K562 (cell line): ENCODE data around the gene CRYGA. TPM values are rescaled to one million over a fixed set of nuclear protein-coding genes. Genes with fewer than 3 reads are reported as not detected.

Source experiments
- ATAC-seq: fragments of 200-7000 bp; cut with Tn5 transposase; 3 replicates; pipeline ENCODE4 v1.9.1; 2020; ENCODE audit warnings: moderate library complexity
- BruUV-seq: library from RNA; stranded (reverse); fragments of 400-500 nt; replicated peaks from 2 replicates; lab custom pipeline; 2021; lab: Mats Ljungman, UMichigan
- CTCF ChIA-PET: fragments of 300-600 bp; formaldehyde crosslinking; extraction: SDS; loops from one replicate; lab custom pipeline; 2021; ENCODE audit warnings: low intra/inter-chr PET ratio; lab: Yijun Ruan, JAX
- POLR2A ChIA-PET: fragments of 300-600, 350-650 bp; sonication (Branson Sonifier 250); formaldehyde crosslinking; extraction: SDS; loops from one replicate; lab custom pipeline; 2021; ENCODE audit warnings: antibody characterized with exemption, inconsistent platforms; lab: Yijun Ruan, JAX
- DNase-seq, 4 experiments: peaks; one replicate each; pipeline versions ENCODE4 v3.0.0 to v3.0.0-alpha.2; 2011 to 2018; ENCODE audit warnings: low spot score in 3 of 4, mixed read lengths in 3 of 4; ENCODE audit errors: extremely low read depth in 1 of 4
- FAIRE-seq: peaks from 2 replicates; lab custom pipeline; 2011; peaks lifted over from hg19 to GRCh38; lab: Jason Lieb, UNC
- H2AFZ ChIP-seq: 2 replicates; pipeline ENCODE4 v1.6.0; 2011; ENCODE audit warnings: low read depth, low read length, control low read depth, inconsistent platforms
- H3K27ac ChIP-seq: fragments of 200-600 bp; 3 replicates; pipeline ENCODE4 v1.8.0; 2011; ENCODE audit warnings: low read depth, mild to moderate bottlenecking, control low read depth, inconsistent platforms, low read length, moderate library complexity, mixed read lengths; ENCODE audit errors: extremely low read depth
- H3K27me3 ChIP-seq, 2 experiments: fragments of 300-600 bp in 1 of 2; 2 replicates in 1 of 2; 3 replicates in 1 of 2; pipeline versions ENCODE4 v1.6.0 to v1.8.0; 2011; ENCODE audit warnings: inconsistent platforms in 2 of 2, low read length in 2 of 2, mild to moderate bottlenecking in 1 of 2, mixed read lengths in 1 of 2, moderate library complexity in 1 of 2; ENCODE audit not compliant: control insufficient read depth in 2 of 2, insufficient read depth in 2 of 2
- H3K36me3 ChIP-seq: fragments of 300-600 bp; 3 replicates; pipeline ENCODE4 v1.8.0; 2011; ENCODE audit warnings: mild to moderate bottlenecking, low read length, inconsistent platforms; ENCODE audit not compliant: control insufficient read depth, insufficient read depth
- H3K4me1 ChIP-seq, 2 experiments: fragments of 200-600 bp in 1 of 2; replicated peaks in 1 of 2; 2 replicates in 1 of 2; 3 replicates in 1 of 2; pipeline versions ENCODE4 v1.5.1 to v1.8.0; 2011; ENCODE audit warnings: inconsistent platforms in 2 of 2, low read length in 2 of 2, mild to moderate bottlenecking in 1 of 2, mixed read lengths in 1 of 2, moderate library complexity in 1 of 2; ENCODE audit not compliant: control insufficient read depth in 2 of 2, insufficient read depth in 2 of 2
- H3K4me2 ChIP-seq: 2 replicates; pipeline ENCODE4 v1.6.1; 2011; ENCODE audit warnings: low read length, control low read depth, inconsistent platforms, mixed read lengths; ENCODE audit not compliant: insufficient read depth
- H3K4me3 ChIP-seq: fragments of 200-600 bp; sonication (generic), shearing (Covaris generic); 2 replicates; pipeline ENCODE4 v1.5.1; 2016; ENCODE audit warnings: control low read depth, inconsistent platforms
- H3K79me2 ChIP-seq: fragments of 200-600 bp; 3 replicates; pipeline ENCODE4 v1.8.0; 2011; ENCODE audit warnings: low read length, inconsistent platforms; ENCODE audit not compliant: control insufficient read depth, insufficient read depth
- H3K9ac ChIP-seq, 2 experiments: 2 replicates each; pipeline versions ENCODE4 v1.6.0 to v1.6.1; 2011; ENCODE audit warnings: low read depth in 2 of 2, low read length in 2 of 2, control low read depth in 1 of 2, inconsistent platforms in 1 of 2, mild to moderate bottlenecking in 1 of 2, mixed read lengths in 1 of 2; ENCODE audit not compliant: insufficient read depth in 1 of 2
- H3K9me1 ChIP-seq: one replicate; pipeline ENCODE4 v1.6.0; 2011; ENCODE audit warnings: inconsistent platforms, mild to moderate bottlenecking, low read length, moderate library complexity; ENCODE audit not compliant: control insufficient read depth, insufficient read depth
- H3K9me3 ChIP-seq: replicated peaks from 2 replicates; pipeline ENCODE4 v1.5.1; 2011; ENCODE audit warnings: low read depth, low read length, inconsistent platforms; ENCODE audit not compliant: control insufficient read depth, insufficient read depth
- H4K20me1 ChIP-seq: replicated peaks from 2 replicates; pipeline ENCODE4 v1.6.1; 2011; ENCODE audit warnings: low read length, inconsistent platforms, mixed read lengths; ENCODE audit not compliant: control insufficient read depth, insufficient read depth
- HSF4 ChIP-seq: fragments of 250-450 bp; sonication (Bioruptor Pico); IDR thresholded peaks from 2 replicates; pipeline ENCODE4 v2.1.2; 2022; ENCODE audit warnings: mild to moderate bottlenecking, moderate library complexity, borderline replicate concordance
- LARP7 ChIP-seq: fragments of 450-650 bp; IDR thresholded peaks from 2 replicates; pipeline ENCODE4 v1.6.1; 2016
- TCF7L2 ChIP-seq: fragments of 150-350 bp; IDR thresholded peaks from 2 replicates; pipeline ENCODE4 v1.6.1; 2016; ENCODE audit warnings: low read depth, mild to moderate bottlenecking, low read length, moderate library complexity
- ZNF263 ChIP-seq: sonication (generic); formaldehyde crosslinking; IDR thresholded peaks from 2 replicates; pipeline ENCODE4 v1.8.0; 2022; ENCODE audit warnings: mild to moderate bottlenecking, missing genetic modification reagents, borderline replicate concordance
- whole genome bisulfite sequencing: fragments of 100-300 bp; shearing (Covaris generic); methylation state at CpG from one replicate; pipeline ENCODE4 v1.1.6; 2016; ENCODE audit warnings: low coverage, mixed read lengths; ENCODE audit not compliant: insufficient coverage; ENCODE audit errors: missing lambda C conversion rate; 5-methylcytosine and 5-hydroxymethylcytosine counted together
- in situ Hi-C: fragments of 300-500 bp; cut with MboI; formaldehyde crosslinking; loops from 4 replicates; pipeline ENCODE4 v1.15.0; 2018; ENCODE audit warnings: inconsistent platforms, mixed read lengths
- intact Hi-C: fragments of 100-400 bp; cut with micrococcal nuclease; formaldehyde crosslinking; loops from 2 replicates; pipeline ENCODE4 v1.14.2; 2022
- polyA plus RNA-seq, 8 experiments: library from polyadenylated mRNA; depleted of rRNA in 4 of 8; stranded (reverse) in 5 of 8; unstranded in 3 of 8; fragments of >200 nt; fragmentation: Nextera tagmentation in 2 of 8; fragmentation: Illumina TruSeq in 1 of 8; extraction: Ambion mirVana in 2 of 8; extraction: Trizol in 1 of 8; gene quantifications; 2 replicates each; pipeline versions ENCODE4 v1.2.1 to v1.2.3, GENCODE V29; 2011 to 2014; ENCODE audit warnings: inconsistent platforms in 1 of 8, missing spikeins in 1 of 8
- total RNA-seq, 7 experiments: library from RNA; depleted of rRNA in 6 of 7; stranded (reverse); fragments of >200 nt in 6 of 7; fragmentation: Illumina TruSeq in 2 of 7; extraction: Trizol in 2 of 7; gene quantifications; 2 replicates each; pipeline versions ENCODE4 v1.2.1 to v1.2.3, GENCODE V29; 2011 to 2021; ENCODE audit warnings: low replicate concordance in 1 of 7
- TF ChIP-seq, protein P1 (sequence below), 2 experiments: fragments of 450-650 bp; IDR thresholded peaks; 2 replicates each; pipeline ENCODE4 v1.6.1; 2016
- TF ChIP-seq, protein P2 (sequence below): fragments of 450-650 bp; formaldehyde crosslinking; IDR thresholded peaks from 2 replicates; pipeline ENCODE4 v1.4.0; 2020; ENCODE audit warnings: mild to moderate bottlenecking, moderate library complexity
- TF ChIP-seq, protein P3 (sequence below): fragments of 250-450 bp; sonication (Bioruptor Pico); IDR thresholded peaks from 2 replicates; pipeline ENCODE4 v1.4.0; 2020; ENCODE audit warnings: mild to moderate bottlenecking, moderate library complexity
- TF ChIP-seq, protein P4 (sequence below): sonication (generic); formaldehyde crosslinking; IDR thresholded peaks from 2 replicates; pipeline ENCODE4 v1.8.0; 2023; ENCODE audit warnings: mild to moderate bottlenecking, missing genetic modification reagents
- TF ChIP-seq, protein P5 (sequence below): fragments of 250-450 bp; sonication (Bioruptor Pico); IDR thresholded peaks from 2 replicates; pipeline ENCODE4 v1.4.0; 2020; ENCODE audit warnings: mild to moderate bottlenecking, moderate library complexity, borderline replicate concordance

CRYGA gene
- total and polyA plus RNA-seq, 9 of the 15 experiments (the other 6 are each of a cell fraction or from before 2014, with no cell fraction given): not detected

DNA sequence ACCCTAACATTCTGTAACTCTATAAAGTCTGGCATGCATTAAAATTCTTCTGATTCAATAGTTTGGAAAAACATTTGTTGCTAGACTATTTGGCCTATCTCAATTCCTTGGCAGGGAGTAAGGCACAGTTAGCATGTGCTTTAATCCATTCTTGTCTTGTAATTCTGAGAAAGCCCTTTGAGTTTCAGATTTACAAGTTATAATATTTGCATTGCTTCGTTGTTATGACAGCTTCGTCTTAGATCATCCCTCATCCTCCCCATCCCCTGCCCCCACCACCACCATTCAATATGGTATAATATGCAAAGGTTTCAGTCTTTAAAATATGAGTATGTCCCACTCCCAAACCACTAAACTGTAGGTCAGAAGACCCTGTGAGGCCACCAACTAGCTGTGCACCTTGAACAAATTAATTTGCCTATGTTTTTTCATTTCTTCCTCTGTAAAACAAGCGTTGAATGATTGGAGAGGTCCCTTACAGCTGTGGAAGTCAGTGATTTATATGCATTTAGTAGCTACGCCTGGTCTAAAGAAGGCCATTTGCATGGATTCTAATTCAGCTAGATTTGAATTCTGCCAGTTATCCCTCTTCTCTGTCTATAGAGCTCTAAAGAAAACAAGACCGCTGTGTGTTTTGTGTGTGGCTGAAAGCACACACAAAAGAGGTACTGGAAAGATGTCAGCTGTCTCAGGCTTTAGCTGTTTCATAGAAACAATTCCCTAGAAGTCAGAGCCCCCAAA, 25.9 kb upstream of the CRYGA start:
- Histone ChIP-seq H3K36me3 (no peaks in the 10 kb centered on the region), H3K27ac (no peak overlapping the region), H3K9ac (no peak overlapping the region), H4K20me1 (no peaks in the 10 kb centered on the region), H2AFZ (no peak overlapping the region), H3K4me3 (no peak overlapping the region), H3K27me3 (no peaks in the 10 kb centered on the region), H3K9me1 (no peaks in the 10 kb centered on the region), H3K9me3 (no peaks in the 10 kb centered on the region), H3K4me2 (no peak overlapping the region), H3K79me2 (no peaks in the 10 kb centered on the region), H3K4me1 (no peaks in the 10 kb centered on the region)
- ATAC-seq: no peak
- BruUV-seq: no TSS peak
- in situ Hi-C loops (no loop called here), intact Hi-C loops (no loop called here)
- CTCF ChIA-PET: no interaction called here
- POLR2A ChIA-PET: no interaction called here
- no peak for FAIRE-seq
- WGBS: 22% methylated on average over 5 of the region's 5 CpGs
- no peak for DNase-seq
- TF ChIP-seq, protein P1, sequence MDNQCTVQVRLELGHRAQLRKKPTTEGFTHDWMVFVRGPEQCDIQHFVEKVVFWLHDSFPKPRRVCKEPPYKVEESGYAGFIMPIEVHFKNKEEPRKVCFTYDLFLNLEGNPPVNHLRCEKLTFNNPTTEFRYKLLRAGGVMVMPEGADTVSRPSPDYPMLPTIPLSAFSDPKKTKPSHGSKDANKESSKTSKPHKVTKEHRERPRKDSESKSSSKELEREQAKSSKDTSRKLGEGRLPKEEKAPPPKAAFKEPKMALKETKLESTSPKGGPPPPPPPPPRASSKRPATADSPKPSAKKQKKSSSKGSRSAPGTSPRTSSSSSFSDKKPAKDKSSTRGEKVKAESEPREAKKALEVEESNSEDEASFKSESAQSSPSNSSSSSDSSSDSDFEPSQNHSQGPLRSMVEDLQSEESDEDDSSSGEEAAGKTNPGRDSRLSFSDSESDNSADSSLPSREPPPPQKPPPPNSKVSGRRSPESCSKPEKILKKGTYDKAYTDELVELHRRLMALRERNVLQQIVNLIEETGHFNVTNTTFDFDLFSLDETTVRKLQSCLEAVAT (IDR thresholded peaks at IDR 0.05): no peak
- TF ChIP-seq TCF7L2: no peak
- TF ChIP-seq, protein P2, sequence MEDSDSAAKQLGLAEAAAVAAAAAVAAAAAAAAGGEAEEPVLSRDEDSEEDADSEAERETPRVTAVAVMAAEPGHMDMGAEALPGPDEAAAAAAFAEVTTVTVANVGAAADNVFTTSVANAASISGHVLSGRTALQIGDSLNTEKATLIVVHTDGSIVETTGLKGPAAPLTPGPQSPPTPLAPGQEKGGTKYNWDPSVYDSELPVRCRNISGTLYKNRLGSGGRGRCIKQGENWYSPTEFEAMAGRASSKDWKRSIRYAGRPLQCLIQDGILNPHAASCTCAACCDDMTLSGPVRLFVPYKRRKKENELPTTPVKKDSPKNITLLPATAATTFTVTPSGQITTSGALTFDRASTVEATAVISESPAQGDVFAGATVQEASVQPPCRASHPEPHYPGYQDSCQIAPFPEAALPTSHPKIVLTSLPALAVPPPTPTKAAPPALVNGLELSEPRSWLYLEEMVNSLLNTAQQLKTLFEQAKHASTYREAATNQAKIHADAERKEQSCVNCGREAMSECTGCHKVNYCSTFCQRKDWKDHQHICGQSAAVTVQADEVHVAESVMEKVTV: no peak
- TF ChIP-seq, protein P3, sequence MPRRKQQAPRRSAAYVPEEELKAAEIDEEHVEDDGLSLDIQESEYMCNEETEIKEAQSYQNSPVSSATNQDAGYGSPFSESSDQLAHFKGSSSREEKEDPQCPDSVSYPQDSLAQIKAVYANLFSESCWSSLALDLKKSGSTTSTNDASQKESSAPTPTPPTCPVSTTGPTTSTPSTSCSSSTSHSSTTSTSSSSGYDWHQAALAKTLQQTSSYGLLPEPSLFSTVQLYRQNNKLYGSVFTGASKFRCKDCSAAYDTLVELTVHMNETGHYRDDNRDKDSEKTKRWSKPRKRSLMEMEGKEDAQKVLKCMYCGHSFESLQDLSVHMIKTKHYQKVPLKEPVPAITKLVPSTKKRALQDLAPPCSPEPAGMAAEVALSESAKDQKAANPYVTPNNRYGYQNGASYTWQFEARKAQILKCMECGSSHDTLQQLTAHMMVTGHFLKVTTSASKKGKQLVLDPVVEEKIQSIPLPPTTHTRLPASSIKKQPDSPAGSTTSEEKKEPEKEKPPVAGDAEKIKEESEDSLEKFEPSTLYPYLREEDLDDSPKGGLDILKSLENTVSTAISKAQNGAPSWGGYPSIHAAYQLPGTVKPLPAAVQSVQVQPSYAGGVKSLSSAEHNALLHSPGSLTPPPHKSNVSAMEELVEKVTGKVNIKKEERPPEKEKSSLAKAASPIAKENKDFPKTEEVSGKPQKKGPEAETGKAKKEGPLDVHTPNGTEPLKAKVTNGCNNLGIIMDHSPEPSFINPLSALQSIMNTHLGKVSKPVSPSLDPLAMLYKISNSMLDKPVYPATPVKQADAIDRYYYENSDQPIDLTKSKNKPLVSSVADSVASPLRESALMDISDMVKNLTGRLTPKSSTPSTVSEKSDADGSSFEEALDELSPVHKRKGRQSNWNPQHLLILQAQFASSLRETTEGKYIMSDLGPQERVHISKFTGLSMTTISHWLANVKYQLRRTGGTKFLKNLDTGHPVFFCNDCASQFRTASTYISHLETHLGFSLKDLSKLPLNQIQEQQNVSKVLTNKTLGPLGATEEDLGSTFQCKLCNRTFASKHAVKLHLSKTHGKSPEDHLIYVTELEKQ: no peak
- TF ChIP-seq ZNF263: no peak
- TF ChIP-seq HSF4: no peak
- no peak for TF ChIP-seq LARP7
- TF ChIP-seq, protein P4, sequence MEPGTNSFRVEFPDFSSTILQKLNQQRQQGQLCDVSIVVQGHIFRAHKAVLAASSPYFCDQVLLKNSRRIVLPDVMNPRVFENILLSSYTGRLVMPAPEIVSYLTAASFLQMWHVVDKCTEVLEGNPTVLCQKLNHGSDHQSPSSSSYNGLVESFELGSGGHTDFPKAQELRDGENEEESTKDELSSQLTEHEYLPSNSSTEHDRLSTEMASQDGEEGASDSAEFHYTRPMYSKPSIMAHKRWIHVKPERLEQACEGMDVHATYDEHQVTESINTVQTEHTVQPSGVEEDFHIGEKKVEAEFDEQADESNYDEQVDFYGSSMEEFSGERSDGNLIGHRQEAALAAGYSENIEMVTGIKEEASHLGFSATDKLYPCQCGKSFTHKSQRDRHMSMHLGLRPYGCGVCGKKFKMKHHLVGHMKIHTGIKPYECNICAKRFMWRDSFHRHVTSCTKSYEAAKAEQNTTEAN (CRISPR knock-in tag): no peak
- TF ChIP-seq, protein P5, sequence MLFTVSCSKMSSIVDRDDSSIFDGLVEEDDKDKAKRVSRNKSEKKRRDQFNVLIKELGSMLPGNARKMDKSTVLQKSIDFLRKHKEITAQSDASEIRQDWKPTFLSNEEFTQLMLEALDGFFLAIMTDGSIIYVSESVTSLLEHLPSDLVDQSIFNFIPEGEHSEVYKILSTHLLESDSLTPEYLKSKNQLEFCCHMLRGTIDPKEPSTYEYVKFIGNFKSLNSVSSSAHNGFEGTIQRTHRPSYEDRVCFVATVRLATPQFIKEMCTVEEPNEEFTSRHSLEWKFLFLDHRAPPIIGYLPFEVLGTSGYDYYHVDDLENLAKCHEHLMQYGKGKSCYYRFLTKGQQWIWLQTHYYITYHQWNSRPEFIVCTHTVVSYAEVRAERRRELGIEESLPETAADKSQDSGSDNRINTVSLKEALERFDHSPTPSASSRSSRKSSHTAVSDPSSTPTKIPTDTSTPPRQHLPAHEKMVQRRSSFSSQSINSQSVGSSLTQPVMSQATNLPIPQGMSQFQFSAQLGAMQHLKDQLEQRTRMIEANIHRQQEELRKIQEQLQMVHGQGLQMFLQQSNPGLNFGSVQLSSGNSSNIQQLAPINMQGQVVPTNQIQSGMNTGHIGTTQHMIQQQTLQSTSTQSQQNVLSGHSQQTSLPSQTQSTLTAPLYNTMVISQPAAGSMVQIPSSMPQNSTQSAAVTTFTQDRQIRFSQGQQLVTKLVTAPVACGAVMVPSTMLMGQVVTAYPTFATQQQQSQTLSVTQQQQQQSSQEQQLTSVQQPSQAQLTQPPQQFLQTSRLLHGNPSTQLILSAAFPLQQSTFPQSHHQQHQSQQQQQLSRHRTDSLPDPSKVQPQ (CRISPR knock-in tag): no peak
